Lower lobe of right lung (tissue), 2 donors: ENCODE measurements around the gene PRPS1L1. TPM values are rescaled to one million over a fixed set of nuclear protein-coding genes. Genes with fewer than 3 reads are reported as not detected.

Experiments
- ATAC-seq, 2 donors: fragments of 200-7000 bp; cut with Tn5 transposase; one replicate each; pipeline ENCODE4 v1.9.1; 2020 to 2022; ENCODE audit warnings: mild to moderate bottlenecking in 2 of 2, moderate library complexity in 2 of 2
- DNase-seq: peaks from one replicate; pipeline ENCODE4 v3.0.0-alpha.2; 2020
- H3K27ac ChIP-seq: fragments of 200-600 bp; one replicate; pipeline ENCODE4 v1.8.0; 2022
- H3K27me3 ChIP-seq: fragments of 200-600 bp; one replicate; pipeline ENCODE4 v1.8.0; 2022; ENCODE audit warnings: low read depth
- H3K36me3 ChIP-seq: fragments of 200-600 bp; one replicate; pipeline ENCODE4 v1.8.0; 2022; ENCODE audit warnings: mild to moderate bottlenecking
- H3K4me1 ChIP-seq: fragments of 200-600 bp; one replicate; pipeline ENCODE4 v1.8.0; 2022
- H3K4me3 ChIP-seq: fragments of 200-600 bp; one replicate; pipeline ENCODE4 v1.8.0; 2022; ENCODE audit warnings: mild to moderate bottlenecking
- H3K9me3 ChIP-seq: fragments of 200-600 bp; one replicate; pipeline ENCODE4 v1.8.0; 2022
- CTCF ChIP-seq: fragments of 200-600 bp; IDR thresholded peaks from one replicate; pipeline ENCODE4 v1.8.0; 2022; ENCODE audit warnings: antibody characterized with exemption, mild to moderate bottlenecking
- intact Hi-C: fragments of 100-400 bp; cut with DNase I; formaldehyde crosslinking; loops from one replicate; pipeline ENCODE4 v1.11.0; 2022
- total RNA-seq: library from RNA; stranded (reverse); fragmentation: NEBNext Ultra II Directional; extraction: Animal tissue kit (Norgen Biotek cat#: 25700); gene quantifications from one replicate; pipeline ENCODE4 v1.2.1, GENCODE V29; 2021
- donor health status: DM: no; HTN: yes; CAD: no; lungs with severe emphysema.

PRPS1L1 gene
- total RNA-seq, 1 donor from 2014 or later = not detected

- no peak for ATAC-seq
These were observed 31.5 kb upstream of the PRPS1L1 start for GRCh38 chr7:18059171-18059570.

GRCh38 chr7:18053941-18054340 lies 26.3 kb upstream of the PRPS1L1 start:
- no peaks in the 10 kb centered on the region for H3K9me3 ChIP-seq
- ATAC-seq (no peak), DNase-seq (no peak)
- no peaks in the 10 kb centered on the region for H3K36me3 ChIP-seq
- no peak overlapping the region for H3K27ac ChIP-seq
- H3K27me3 ChIP-seq = no peaks in the 10 kb centered on the region
- no peak for TF ChIP-seq CTCF
- H3K4me1 ChIP-seq = no peaks in the 10 kb centered on the region
- intact Hi-C loops = no loop called here
- H3K4me3 ChIP-seq = no peak overlapping the region

More at GRCh38 chr7:18059171-18059570, 31.5 kb upstream of the PRPS1L1 start:
- H3K4me1 ChIP-seq = no peaks in the 10 kb centered on the region
- DNase-seq = no peak
- no peak overlapping the region for H3K27ac ChIP-seq
- H3K9me3 ChIP-seq = no peaks in the 10 kb centered on the region
- no peak overlapping the region for H3K4me3 ChIP-seq
- intact Hi-C loops = no loop called here
- no peaks in the 10 kb centered on the region for H3K36me3 ChIP-seq
- no peaks in the 10 kb centered on the region for H3K27me3 ChIP-seq
- no peak for TF ChIP-seq CTCF

GRCh38 chr7:18053177-18053928 lies 25.7 kb upstream of the PRPS1L1 start:
- intact Hi-C loops = no loop called here
- DNase-seq = no peak
- H3K36me3 ChIP-seq = no peaks in the 10 kb centered on the region
- no peak overlapping the region for H3K27ac ChIP-seq
- TF ChIP-seq CTCF = no peak
- H3K4me3 ChIP-seq = no peak overlapping the region
- H3K4me1 ChIP-seq = no peaks in the 10 kb centered on the region
- no peak for ATAC-seq
- no peaks in the 10 kb centered on the region for H3K9me3 ChIP-seq
- no peaks in the 10 kb centered on the region for H3K27me3 ChIP-seq

- H3K9me3 ChIP-seq = no peaks in the 10 kb centered on the region
- no peak for ATAC-seq
- intact Hi-C loops = no loop called here
- no peaks in the 10 kb centered on the region for H3K4me1 ChIP-seq
- H3K27ac ChIP-seq = no peak overlapping the region
- no peak for DNase-seq
- H3K27me3 ChIP-seq = no peaks in the 10 kb centered on the region
- no peak for TF ChIP-seq CTCF
- no peaks in the 10 kb centered on the region for H3K36me3 ChIP-seq
- H3K4me3 ChIP-seq = no peak overlapping the region
These were observed 21.6 kb upstream of the PRPS1L1 start for GRCh38 chr7:18049262-18049661.

- H3K4me1 ChIP-seq = no peaks in the 10 kb centered on the region
- H3K9me3 ChIP-seq = no peaks in the 10 kb centered on the region
- no peaks in the 10 kb centered on the region for H3K36me3 ChIP-seq
- DNase-seq = no peak
- no peak for TF ChIP-seq CTCF
- H3K4me3 ChIP-seq = no peak overlapping the region
- H3K27me3 ChIP-seq = no peaks in the 10 kb centered on the region
- intact Hi-C loops = no loop called here
- no peak for ATAC-seq
- no peak overlapping the region for H3K27ac ChIP-seq
These were observed 19.0 kb upstream of the PRPS1L1 start for GRCh38 chr7:18046601-18047000.
